ENCODE data around the gene MYLIP.

- TF ChIP-seq, protein P1, sequence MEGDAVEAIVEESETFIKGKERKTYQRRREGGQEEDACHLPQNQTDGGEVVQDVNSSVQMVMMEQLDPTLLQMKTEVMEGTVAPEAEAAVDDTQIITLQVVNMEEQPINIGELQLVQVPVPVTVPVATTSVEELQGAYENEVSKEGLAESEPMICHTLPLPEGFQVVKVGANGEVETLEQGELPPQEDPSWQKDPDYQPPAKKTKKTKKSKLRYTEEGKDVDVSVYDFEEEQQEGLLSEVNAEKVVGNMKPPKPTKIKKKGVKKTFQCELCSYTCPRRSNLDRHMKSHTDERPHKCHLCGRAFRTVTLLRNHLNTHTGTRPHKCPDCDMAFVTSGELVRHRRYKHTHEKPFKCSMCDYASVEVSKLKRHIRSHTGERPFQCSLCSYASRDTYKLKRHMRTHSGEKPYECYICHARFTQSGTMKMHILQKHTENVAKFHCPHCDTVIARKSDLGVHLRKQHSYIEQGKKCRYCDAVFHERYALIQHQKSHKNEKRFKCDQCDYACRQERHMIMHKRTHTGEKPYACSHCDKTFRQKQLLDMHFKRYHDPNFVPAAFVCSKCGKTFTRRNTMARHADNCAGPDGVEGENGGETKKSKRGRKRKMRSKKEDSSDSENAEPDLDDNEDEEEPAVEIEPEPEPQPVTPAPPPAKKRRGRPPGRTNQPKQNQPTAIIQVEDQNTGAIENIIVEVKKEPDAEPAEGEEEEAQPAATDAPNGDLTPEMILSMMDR (IDR thresholded peaks at IDR 0.05 in 8 of 11, conservative IDR thresholded peaks at IDR 0.05 in 3 of 11): no peak
- TF ChIP-seq POLR2AphosphoS5 (IDR thresholded peaks at IDR 0.05): no peak
These were observed 30.7 kb upstream of the MYLIP start for GRCh38 chr6:16098211-16098610.
